Activated naive CD4-positive, alpha-beta T cell treated with anti-CD3 and anti-CD28 coated beads, Interleukin-2, amount 10 ng/mL, durations not matched to agents 7 days and 5 days (primary cell): Measurements from ENCODE around the gene STMN3.
"Not testable (repeated sequence)": the region's sequence is repeated elsewhere in the genome, so short reads cannot be mapped to it uniquely, and the experiment has no call there.

Experiments used
- CTCF ChIA-PET: fragments of 350-600 bp; sonication (Branson Sonifier 250); formaldehyde crosslinking; loops from one replicate; lab custom pipeline; 2021; ENCODE audit warnings: antibody characterized with exemption; lab: Charles Lee
- DNase-seq: peaks from one replicate; pipeline ENCODE4 v3.0.0-alpha.2; 2020
- H3K27ac Mint-ChIP-seq: one replicate; pipeline ENCODE4 v1.8.0; 2021; ENCODE audit warnings: mild to moderate bottlenecking, moderate library complexity, mixed read lengths
- H3K27me3 Mint-ChIP-seq: one replicate; pipeline ENCODE4 v1.8.0; 2021; ENCODE audit warnings: mild to moderate bottlenecking, mixed read lengths
- H3K36me3 Mint-ChIP-seq: one replicate; pipeline ENCODE4 v1.8.0; 2021; ENCODE audit warnings: mixed read lengths
- H3K4me1 Mint-ChIP-seq: one replicate; pipeline ENCODE4 v1.8.0; 2021; ENCODE audit warnings: mixed read lengths
- H3K4me3 Mint-ChIP-seq: one replicate; pipeline ENCODE4 v1.8.0; 2021; ENCODE audit warnings: mild to moderate bottlenecking, moderate library complexity, mixed read lengths
- H3K9me3 Mint-ChIP-seq: one replicate; pipeline ENCODE4 v1.8.0; 2021; ENCODE audit warnings: mixed read lengths

STMN3 gene

DNA sequence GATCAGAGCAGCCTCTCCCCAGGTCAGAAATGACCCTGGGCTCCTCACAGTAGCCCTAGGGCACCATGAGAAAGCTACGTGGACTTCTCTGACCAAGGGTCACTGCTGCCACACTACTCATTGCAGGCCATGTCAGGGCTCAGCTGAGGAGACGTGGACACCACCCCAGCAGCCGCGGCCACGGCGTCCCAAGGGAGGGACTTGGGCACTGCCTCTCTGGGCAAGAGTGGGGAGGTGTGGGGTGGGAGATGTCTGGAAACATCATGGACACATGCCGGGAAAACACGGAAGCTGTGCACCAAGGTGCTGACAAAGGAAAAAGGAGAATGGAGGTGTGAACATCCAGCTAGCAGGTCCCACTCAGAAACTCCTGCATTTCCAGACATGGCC, 35.4 kb downstream of the STMN3 start:
- peaks cover 55% of the 10 kb centered on the region for H3K36me3 Mint-ChIP-seq
- CTCF ChIA-PET = interaction anchor here (0.7 to 1.3 kb wide), 3 partner anchors 9 to 80 kb away, joined by 3 to 4 read pairs (median 3); partner anchors contain the start of genes GMEB2 and PTK6

DNA sequence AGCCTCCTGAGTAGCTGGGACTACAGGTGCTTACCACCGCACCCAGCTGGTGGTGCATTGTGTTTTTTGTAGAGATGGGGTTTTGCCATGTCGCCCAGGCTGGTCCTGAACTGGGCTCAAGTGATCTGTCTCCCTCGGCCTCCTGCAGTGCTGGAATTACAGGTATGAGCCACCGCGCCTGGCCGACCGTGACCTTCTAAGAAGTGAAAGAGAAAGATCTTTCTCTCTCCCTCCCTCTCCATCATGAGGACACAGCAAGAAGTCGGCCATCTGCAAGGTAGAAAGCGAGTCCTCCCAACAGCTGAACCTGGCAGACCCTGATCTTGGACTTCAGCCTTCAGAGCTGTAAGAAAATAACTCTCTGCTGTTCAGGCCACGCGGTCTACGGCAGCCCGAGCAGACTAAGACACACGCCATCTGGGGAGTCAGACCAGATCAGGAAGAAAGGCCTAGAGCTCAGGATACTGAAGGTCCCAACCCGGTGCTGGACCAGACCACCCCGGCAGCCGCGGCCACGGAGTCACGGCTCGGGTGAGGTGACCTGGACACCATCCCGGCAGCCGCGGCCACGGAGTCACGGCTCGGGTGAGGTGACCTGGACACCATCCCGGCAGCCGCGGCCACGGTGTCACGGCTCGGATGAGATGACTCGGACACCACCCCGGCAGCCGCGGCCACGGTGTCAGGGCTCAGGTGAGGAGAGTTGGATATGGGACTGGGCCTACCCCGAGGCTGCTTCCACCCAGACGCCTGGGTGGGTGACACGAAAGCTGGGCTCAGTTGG, 35.9 kb downstream of the STMN3 start:
- CTCF ChIA-PET = interaction anchor here (0.7 to 1.3 kb wide), 3 partner anchors 24 to 79 kb away, joined by 3 to 4 read pairs (median 3); partner anchors contain the start of gene PTK6
- DNase-seq = no peak
- Mint-ChIP-seq H3K4me1 (peaks cover 7% of the 10 kb centered on the region), H3K27me3 (no peaks in the 10 kb centered on the region), H3K4me3 (no peak overlapping the region), H3K27ac (no peak overlapping the region), H3K36me3 (peaks cover 51% of the 10 kb centered on the region), H3K9me3 (no peaks in the 10 kb centered on the region)

More for the DNA sequence above, 35.4 kb downstream of the STMN3 start:
- Mint-ChIP-seq H3K4me1 (peaks cover 11% of the 10 kb centered on the region), H3K9me3 (no peaks in the 10 kb centered on the region), H3K4me3 (no peak overlapping the region), H3K27ac (no peak overlapping the region), H3K27me3 (no peaks in the 10 kb centered on the region)
- DNase-seq = no peak

DNA sequence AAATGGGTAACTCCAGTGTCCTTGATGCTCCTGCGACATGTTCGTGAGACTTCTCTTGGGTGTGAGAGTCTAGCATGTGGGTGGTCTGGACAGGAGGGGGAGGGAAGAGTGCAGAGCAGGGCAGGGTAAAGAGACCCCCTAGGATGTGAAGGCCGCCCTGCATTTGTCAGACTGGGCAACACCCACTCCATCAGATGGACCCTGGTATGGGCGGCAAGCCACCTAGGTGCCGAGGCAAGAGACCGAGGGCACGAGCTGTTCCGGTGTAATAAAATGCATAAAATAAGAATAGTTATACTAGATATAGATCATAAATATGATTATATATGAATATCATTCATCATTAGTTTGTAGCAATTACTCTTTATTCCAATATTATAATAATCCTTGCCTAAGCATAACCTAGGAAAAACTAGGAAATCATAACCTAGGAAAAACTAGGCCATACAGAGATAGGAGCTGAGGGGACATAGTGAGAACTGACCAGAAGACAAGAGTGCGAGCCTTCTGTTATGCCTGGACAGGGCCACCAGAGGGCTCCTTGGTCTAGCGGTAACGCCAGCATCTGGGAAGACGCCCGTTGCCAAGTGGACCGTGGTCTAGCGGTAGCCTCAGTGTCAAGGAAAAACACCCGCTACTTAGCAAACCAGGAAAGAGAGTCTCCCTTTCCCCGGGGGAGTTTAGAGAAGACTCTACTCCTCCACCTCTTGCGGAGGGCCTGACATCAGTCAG, 39.2 kb downstream of the STMN3 start:
- CTCF ChIA-PET, H3K4me3 Mint-ChIP-seq, H3K27me3 Mint-ChIP-seq, H3K4me1 Mint-ChIP-seq, DNase-seq, H3K9me3 Mint-ChIP-seq, H3K27ac Mint-ChIP-seq: not testable (repeated sequence)
- peaks cover 51% of the 10 kb centered on the region for H3K36me3 Mint-ChIP-seq

DNA sequence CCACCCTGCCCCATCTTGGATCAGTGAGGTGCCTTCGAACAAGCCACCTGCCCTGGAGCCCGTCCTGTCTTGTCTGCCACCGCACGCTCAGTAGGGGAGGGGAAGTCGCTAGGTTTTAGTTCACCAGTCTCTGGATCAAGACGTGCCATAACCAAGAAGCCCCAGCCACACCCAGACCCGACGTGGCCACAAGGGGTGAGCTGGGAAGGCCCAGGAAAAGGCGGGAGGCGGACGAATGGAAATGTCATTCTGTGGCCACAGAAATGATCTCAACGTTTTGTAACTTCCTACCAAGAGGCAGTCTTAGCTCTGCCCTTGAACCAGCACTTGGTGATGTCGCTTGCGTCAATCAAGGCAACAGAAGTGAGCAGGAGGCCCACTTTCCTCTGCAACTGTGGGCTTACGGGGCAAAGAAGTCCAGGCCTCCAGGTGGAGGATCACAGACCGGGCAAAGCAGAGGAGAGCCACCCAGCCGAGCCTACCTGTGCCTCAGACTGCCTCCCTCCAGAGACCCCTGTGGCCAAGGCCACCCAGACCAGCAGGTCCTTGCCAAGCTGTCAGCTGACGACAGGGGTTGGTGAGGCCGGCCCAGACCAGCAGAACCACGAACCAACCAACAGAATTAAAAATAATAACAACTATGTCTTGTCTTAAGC, 40.8 kb downstream of the STMN3 start:
- Mint-ChIP-seq H3K27ac (no peak overlapping the region), H3K27me3 (no peaks in the 10 kb centered on the region)
- no peak for DNase-seq

DNA sequence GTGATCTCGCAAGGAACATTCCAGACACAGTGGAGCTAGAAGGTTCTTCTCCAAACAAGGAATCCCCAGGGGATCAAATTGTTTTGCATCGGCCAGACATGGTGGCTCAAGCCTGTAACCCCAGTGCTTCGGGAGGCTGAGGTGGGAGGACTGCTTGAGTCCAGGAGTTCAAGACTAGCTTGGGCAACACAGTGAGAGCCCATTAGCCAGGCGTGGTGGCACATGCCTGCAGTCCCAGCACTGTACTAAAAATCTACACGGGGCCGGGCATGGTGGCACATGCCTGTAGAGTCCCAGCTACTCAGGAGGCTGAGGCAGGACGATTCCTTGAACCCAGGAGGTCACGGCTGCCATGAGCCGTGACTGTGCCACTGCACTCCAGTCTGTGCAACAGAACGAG, 41.6 kb downstream of the STMN3 start:
- H3K4me1 Mint-ChIP-seq = peaks cover 5% of the 10 kb centered on the region
- CTCF ChIA-PET = no interaction called here
- peaks cover 39% of the 10 kb centered on the region for H3K36me3 Mint-ChIP-seq
- H3K4me3 Mint-ChIP-seq = no peak overlapping the region
- H3K27me3 Mint-ChIP-seq = no peaks in the 10 kb centered on the region
- H3K27ac Mint-ChIP-seq = no peak overlapping the region
- H3K9me3 Mint-ChIP-seq = no peaks in the 10 kb centered on the region
- no peak for DNase-seq

More for the DNA sequence above, 40.8 kb downstream of the STMN3 start:
- Mint-ChIP-seq H3K36me3 (peaks cover 41% of the 10 kb centered on the region), H3K9me3 (no peaks in the 10 kb centered on the region), H3K4me1 (no peaks in the 10 kb centered on the region), H3K4me3 (no peak overlapping the region)
- CTCF ChIA-PET = no interaction called here

DNA sequence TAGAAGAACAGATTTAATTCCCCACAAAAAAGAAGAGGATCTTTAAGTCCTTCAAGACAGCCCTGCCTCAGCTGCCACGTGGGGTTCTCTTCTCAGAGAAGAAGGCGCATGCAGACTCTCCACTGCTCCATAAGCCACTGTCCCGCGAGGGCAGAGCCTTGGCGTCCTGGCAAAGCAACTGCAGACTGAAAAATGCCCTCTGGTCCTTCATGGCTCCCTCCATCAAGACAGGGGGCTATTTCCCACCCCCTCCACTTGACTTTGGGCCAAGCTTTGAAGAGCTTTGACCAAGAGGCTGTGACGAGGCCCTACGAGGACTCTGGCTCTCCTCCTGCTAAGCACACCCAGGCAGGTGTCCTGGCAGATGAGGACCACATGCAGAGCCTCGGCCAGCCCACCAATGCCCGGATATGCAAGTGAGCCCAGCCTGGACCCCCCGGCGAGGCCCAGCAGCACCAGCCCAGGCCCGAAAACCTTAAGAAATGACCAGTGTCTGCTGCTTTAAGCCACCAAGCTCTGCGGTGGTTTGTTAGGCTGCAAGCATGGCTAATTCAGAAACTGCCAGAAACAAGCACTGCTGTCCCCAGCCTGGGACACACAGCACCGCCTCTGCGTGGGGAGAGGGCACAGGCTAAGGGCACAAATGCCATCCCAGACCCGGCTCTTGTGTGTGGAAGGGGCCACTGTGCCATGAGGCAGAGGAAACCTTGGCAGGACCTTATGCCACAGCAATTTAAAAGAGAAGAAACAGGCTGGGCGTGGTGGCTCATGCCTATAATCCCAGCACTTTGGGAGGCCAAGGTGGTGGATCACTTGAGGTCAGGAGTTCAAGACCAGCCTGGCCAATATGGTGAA, 42.4 kb downstream of the STMN3 start:
- Mint-ChIP-seq H3K4me3 (no peak overlapping the region), H3K36me3 (peaks cover 34% of the 10 kb centered on the region), H3K27me3 (no peaks in the 10 kb centered on the region), H3K9me3 (no peaks in the 10 kb centered on the region), H3K4me1 (peaks cover 5% of the 10 kb centered on the region), H3K27ac (no peak overlapping the region)
- DNase-seq = no peak
- CTCF ChIA-PET = no interaction called here

DNA sequence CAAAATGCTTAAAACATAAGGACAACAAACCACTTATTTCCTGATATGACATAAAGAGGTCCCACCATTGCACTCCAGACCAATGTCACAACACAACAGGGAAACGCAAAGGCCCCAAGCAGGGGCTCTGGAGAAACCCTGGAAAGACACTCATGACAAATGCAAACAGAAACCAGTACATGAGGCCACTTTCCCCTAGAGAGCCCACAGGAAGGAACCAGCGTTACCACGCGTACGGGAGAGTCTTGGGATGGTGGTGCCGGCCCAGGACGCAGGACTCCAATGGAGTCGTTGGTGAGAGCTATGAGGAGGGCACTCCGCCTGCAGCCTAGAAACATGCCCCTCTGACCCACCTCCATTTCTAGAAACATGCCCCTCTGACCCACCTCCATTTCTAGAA, 46.5 kb downstream of the STMN3 start:
- peaks cover 4% of the 10 kb centered on the region for H3K9me3 Mint-ChIP-seq
- H3K36me3 Mint-ChIP-seq = peaks cover 34% of the 10 kb centered on the region
- CTCF ChIA-PET = no interaction called here
- DNase-seq = no peak
- peaks cover 6% of the 10 kb centered on the region for H3K4me1 Mint-ChIP-seq
- H3K27me3 Mint-ChIP-seq = no peaks in the 10 kb centered on the region
- no peak overlapping the region for H3K27ac Mint-ChIP-seq
- no peak overlapping the region for H3K4me3 Mint-ChIP-seq

DNA sequence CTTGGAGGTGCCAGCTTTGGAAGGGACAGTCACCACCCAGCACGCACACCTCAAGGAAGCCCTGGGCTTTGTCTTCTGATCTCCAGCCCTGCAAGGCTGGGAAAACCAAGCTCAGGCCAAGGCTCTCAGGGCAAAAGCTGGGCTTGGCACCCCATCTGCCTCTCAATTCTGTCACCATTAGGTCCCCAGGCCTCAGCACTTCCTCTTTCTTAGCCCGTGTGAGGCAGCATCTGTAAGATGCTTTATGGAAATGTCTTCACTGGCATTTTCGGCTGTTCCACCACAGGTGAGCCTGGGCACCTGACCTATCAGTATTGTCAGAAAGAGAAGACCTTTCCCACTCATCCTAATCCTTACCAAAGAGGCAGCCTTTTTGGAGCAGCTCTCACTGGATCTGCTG, 50.9 kb downstream of the STMN3 start:
- no peak overlapping the region for H3K27ac Mint-ChIP-seq
- H3K4me1 Mint-ChIP-seq = peaks cover 6% of the 10 kb centered on the region
- H3K36me3 Mint-ChIP-seq = peaks cover 52% of the 10 kb centered on the region
- H3K9me3 Mint-ChIP-seq = peaks cover 4% of the 10 kb centered on the region
- no peak overlapping the region for H3K4me3 Mint-ChIP-seq
- no peaks in the 10 kb centered on the region for H3K27me3 Mint-ChIP-seq
- CTCF ChIA-PET = no interaction called here
- no peak for DNase-seq

DNA sequence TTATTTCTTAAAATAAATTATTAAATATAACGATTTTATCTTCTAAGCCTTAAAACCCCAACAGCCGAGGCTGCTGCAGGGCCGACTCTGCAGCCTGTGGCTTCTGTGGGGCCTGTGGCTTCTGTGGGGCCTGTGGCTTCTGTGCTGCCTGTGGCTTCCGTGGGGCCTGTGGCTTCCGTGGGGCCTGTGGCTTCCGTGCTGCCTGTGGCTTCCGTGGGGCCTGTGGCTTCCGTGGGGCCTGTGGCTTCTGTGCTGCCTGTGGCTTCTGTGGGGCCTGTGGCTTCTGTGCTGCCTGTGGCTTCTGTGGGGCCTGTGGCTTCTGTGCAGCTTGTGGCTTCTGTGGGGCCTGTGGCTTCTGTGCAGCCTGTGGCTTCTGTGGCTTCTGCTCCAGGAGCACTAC, 51.5 kb downstream of the STMN3 start:
- peak; percentile 26 for DNase-seq
- CTCF ChIA-PET, H3K27me3 Mint-ChIP-seq, H3K9me3 Mint-ChIP-seq, H3K4me1 Mint-ChIP-seq, H3K4me3 Mint-ChIP-seq, H3K27ac Mint-ChIP-seq: not testable (repeated sequence)
- H3K36me3 Mint-ChIP-seq = peaks cover 48% of the 10 kb centered on the region

DNA sequence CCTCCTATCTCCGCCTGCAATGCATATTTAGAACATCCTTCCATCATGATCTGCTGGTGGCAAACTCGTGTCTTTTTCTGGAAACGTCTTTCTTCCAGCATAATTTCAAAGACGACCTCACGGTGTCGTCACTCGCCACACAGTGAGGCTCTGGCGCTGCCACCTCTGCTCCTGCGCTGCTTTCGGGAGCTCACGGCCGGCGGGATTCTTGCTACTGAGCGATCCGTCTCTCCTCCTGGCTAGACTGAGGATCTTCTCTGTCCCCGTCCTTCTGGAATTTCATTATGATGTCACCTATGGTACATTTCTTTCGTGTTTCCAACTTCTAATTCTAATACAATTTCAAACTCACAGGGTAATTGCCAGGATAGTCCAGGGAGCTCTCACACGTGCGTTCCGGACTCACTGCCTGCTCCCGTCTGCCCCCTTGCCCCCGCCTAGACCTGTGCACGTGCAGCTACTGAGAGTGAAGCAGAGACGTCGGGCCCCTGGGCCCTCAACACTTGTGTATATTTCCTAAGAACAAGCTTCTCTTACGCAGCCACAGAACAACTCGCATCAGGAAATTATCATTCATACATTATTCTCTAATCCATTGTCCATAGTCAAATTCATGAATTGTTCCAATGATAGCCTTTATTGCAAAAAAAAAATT, 53.7 kb downstream of the STMN3 start:
- Mint-ChIP-seq H3K36me3 (peaks cover 50% of the 10 kb centered on the region), H3K9me3 (peaks cover 4% of the 10 kb centered on the region), H3K4me3 (no peak overlapping the region), H3K27ac (no peak overlapping the region), H3K4me1 (peaks cover 2% of the 10 kb centered on the region), H3K27me3 (no peaks in the 10 kb centered on the region)
- CTCF ChIA-PET = no interaction called here
- DNase-seq = no peak

DNA sequence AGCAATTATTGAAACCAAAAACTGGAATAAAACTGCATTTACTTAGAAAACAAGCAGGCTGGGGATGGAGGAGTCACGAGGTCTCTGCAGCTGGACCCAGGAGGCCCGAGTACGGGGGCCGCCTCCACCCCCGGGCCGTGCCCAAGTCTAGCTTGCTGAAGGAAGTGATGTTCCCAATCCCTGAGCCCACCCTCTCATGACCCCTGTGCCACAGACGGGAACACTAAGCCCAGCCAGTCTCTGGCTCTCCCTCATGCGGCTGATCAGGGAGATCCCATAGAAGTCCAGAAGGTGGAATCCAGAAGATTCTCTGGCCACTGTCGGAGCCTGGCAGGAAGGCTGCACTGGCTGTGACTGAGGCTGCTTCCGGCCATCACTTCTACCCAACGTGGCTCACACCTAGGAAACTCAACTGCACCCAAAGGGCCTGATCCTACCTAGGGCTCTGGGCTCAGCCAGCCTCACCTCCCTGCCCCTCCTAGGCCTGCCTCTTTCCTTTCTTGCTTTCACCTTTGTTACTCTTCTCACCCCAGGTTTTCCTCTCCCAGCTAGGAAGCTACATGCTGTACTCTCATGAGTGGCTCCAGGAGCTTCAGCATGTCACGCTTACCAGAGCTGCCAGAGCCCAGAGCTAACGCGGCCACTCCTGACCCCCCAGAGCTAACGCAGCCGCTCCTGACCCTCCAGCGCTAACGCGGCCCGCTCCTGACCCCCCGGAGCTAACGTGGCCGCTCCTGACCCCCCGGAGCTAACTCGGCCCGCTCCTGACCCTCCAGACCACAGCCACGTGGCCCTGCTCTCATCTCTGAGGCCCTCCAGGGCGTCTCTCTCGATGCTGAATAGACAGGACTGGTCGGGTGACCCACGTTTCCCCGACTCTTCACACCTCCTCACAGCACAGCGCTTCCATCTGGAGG, 54.5 kb downstream of the STMN3 start:
- no peak overlapping the region for H3K27ac Mint-ChIP-seq
- H3K4me1 Mint-ChIP-seq = peaks cover 2% of the 10 kb centered on the region
- DNase-seq = no peak
- H3K36me3 Mint-ChIP-seq = peaks cover 48% of the 10 kb centered on the region
- H3K27me3 Mint-ChIP-seq = no peaks in the 10 kb centered on the region
- H3K9me3 Mint-ChIP-seq = peaks cover 4% of the 10 kb centered on the region
- H3K4me3 Mint-ChIP-seq = no peak overlapping the region
- CTCF ChIA-PET = no interaction called here

DNA sequence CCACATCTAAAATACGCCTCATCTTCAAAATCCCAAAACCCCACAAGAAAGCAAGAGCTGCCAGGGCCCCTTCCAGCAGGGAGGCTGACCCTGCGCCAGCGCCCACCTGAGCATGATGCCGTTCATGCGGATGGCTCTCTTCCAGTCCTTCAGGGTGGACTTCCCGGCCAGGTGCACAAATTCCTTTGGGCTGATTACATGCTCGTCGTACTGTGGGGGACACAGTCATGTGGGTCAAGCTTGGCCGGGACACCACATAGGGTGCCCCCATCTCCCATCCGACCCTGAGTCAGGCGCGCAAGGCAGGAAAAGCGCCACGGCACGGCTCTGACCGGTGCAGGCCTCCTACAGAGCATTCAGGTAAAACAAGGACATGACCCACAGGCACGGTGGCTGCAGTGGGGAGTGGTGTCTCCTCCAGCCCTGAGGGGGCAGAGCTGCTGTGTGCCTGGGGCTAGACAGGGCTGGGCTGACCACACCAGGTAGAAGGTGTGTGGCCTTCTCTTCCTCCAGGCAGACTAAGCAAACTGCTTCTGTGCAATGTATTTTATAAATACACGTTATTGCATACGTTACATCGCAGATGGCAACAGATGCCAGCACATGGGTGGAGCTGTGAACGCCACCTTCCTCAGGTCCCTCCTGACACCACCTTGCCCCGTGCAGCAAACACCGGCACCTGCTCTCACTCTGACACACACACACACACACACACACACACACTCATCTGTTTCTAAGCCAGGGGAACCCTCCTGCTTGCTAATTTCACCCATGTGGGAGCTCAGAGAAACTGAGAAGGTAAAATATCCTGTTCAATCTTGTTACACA, 55.4 kb downstream of the STMN3 start:
- H3K9me3 Mint-ChIP-seq = peaks cover 2% of the 10 kb centered on the region
- H3K36me3 Mint-ChIP-seq = peaks cover 48% of the 10 kb centered on the region
- no peak overlapping the region for H3K27ac Mint-ChIP-seq
- no peak for DNase-seq
- CTCF ChIA-PET = no interaction called here
- H3K27me3 Mint-ChIP-seq = no peaks in the 10 kb centered on the region
- H3K4me3 Mint-ChIP-seq = no peak overlapping the region
- H3K4me1 Mint-ChIP-seq = no peaks in the 10 kb centered on the region
